Astrocyte (in vitro differentiated cells and primary cell): Measurements from ENCODE around the gene PCP4. TPM values are rescaled to one million over a fixed set of nuclear protein-coding genes. Genes with fewer than 3 reads are reported as not detected.

ENCODE experiments used
- DNase-seq: peaks from one replicate; pipeline ENCODE4 v3.0.0-alpha.2; 2010; ENCODE audit warnings: low read depth
- FAIRE-seq: peaks from 2 replicates; lab custom pipeline; 2011; peaks lifted over from hg19 to GRCh38; lab: Jason Lieb, UNC
- H2AFZ ChIP-seq: 2 replicates; pipeline ENCODE4 v1.6.0; 2012; ENCODE audit warnings: low read depth, low read length, inconsistent platforms
- H3K27ac ChIP-seq: 2 replicates; pipeline ENCODE4 v1.5.1; 2011; ENCODE audit warnings: low read depth, low read length, inconsistent platforms
- H3K27me3 ChIP-seq: 2 replicates; pipeline ENCODE4 v1.6.0; 2011; ENCODE audit warnings: low read length, inconsistent platforms; ENCODE audit not compliant: insufficient read depth
- H3K36me3 ChIP-seq: 2 replicates; pipeline ENCODE4 v1.5.1; 2011; ENCODE audit warnings: low read length, inconsistent platforms; ENCODE audit not compliant: insufficient read depth
- H3K4me1 ChIP-seq: 2 replicates; pipeline ENCODE4 v1.5.1; 2011; ENCODE audit warnings: low read length, inconsistent platforms; ENCODE audit not compliant: insufficient read depth
- H3K4me2 ChIP-seq: 2 replicates; pipeline ENCODE4 v1.6.0; 2012; ENCODE audit warnings: low read length, inconsistent platforms
- H3K4me3 ChIP-seq: 2 replicates; pipeline ENCODE4 v1.5.1; 2011; ENCODE audit warnings: low read depth, mild to moderate bottlenecking, low read length, inconsistent platforms; ENCODE audit not compliant: insufficient read depth
- H3K79me2 ChIP-seq: 2 replicates; pipeline ENCODE4 v1.6.0; 2012; ENCODE audit warnings: mild to moderate bottlenecking, low read length, inconsistent platforms; ENCODE audit not compliant: insufficient read depth
- H3K9ac ChIP-seq: 2 replicates; pipeline ENCODE4 v1.6.0; 2012; ENCODE audit warnings: mild to moderate bottlenecking, low read length, inconsistent platforms
- H3K9me3 ChIP-seq: 2 replicates; pipeline ENCODE4 v1.5.1; 2012; ENCODE audit warnings: low read depth, mild to moderate bottlenecking, low read length, inconsistent platforms; ENCODE audit not compliant: insufficient read depth
- H4K20me1 ChIP-seq: 2 replicates; pipeline ENCODE4 v1.6.0; 2012; ENCODE audit warnings: low read length, inconsistent platforms; ENCODE audit not compliant: insufficient read depth
- H3K27ac Mint-ChIP-seq: one replicate; pipeline ENCODE4 v1.8.0; 2021; ENCODE audit warnings: mild to moderate bottlenecking, mixed read lengths; ENCODE audit not compliant: unreplicated experiment
- H3K27me3 Mint-ChIP-seq: one replicate; pipeline ENCODE4 v1.8.0; 2021; ENCODE audit warnings: low read depth, mixed read lengths; ENCODE audit not compliant: unreplicated experiment
- H3K36me3 Mint-ChIP-seq: one replicate; pipeline ENCODE4 v1.8.0; 2021; ENCODE audit warnings: low read depth, mixed read lengths; ENCODE audit not compliant: unreplicated experiment
- H3K4me1 Mint-ChIP-seq: one replicate; pipeline ENCODE4 v1.8.0; 2021; ENCODE audit warnings: low read depth, mixed read lengths; ENCODE audit not compliant: unreplicated experiment
- H3K4me3 Mint-ChIP-seq: one replicate; pipeline ENCODE4 v1.8.0; 2021; ENCODE audit warnings: mild to moderate bottlenecking, moderate library complexity, mixed read lengths; ENCODE audit not compliant: unreplicated experiment
- H3K9me3 Mint-ChIP-seq: one replicate; pipeline ENCODE4 v1.8.0; 2021; ENCODE audit warnings: mild to moderate bottlenecking, mixed read lengths; ENCODE audit not compliant: unreplicated experiment
- CTCF ChIP-seq: IDR thresholded peaks from 2 replicates; pipeline ENCODE4 v1.5.1; 2011; ENCODE audit warnings: low read depth, mild to moderate bottlenecking, inconsistent platforms, low read length, moderate library complexity; ENCODE audit not compliant: insufficient read depth
- EZH2 ChIP-seq: IDR thresholded peaks from 2 replicates; pipeline ENCODE4 v1.6.1; 2012; ENCODE audit warnings: mild to moderate bottlenecking, low read length, inconsistent platforms; ENCODE audit not compliant: insufficient read depth
- total RNA-seq: library from RNA; stranded (reverse); gene quantifications from 2 replicates; pipeline ENCODE4 v1.2.1, GENCODE V29; 2021

The PCP4 gene
- total RNA-seq, 1 donor from 2014 or later: 0.68 TPM

- H3K4me1 ChIP-seq: peaks cover 3% of the 10 kb centered on the region
- FAIRE-seq (no peak), DNase-seq (peak; percentile 46)
- H3K27ac Mint-ChIP-seq: no peak overlapping the region
- H3K27ac ChIP-seq: no peak overlapping the region
- no peaks in the 10 kb centered on the region for H3K9me3 ChIP-seq
- no peak overlapping the region for H3K9ac ChIP-seq
- no peaks in the 10 kb centered on the region for H4K20me1 ChIP-seq
- peaks cover 9% of the 10 kb centered on the region for H3K27me3 ChIP-seq
- no peaks in the 10 kb centered on the region for H3K79me2 ChIP-seq
- no peak overlapping the region for H3K4me3 Mint-ChIP-seq
- peaks cover 24% of the 10 kb centered on the region for H3K27me3 Mint-ChIP-seq
- no peaks in the 10 kb centered on the region for H3K4me1 Mint-ChIP-seq
- H3K9me3 Mint-ChIP-seq: no peaks in the 10 kb centered on the region
- no peak for TF ChIP-seq CTCF
- no peak for TF ChIP-seq EZH2
- H3K36me3 Mint-ChIP-seq: no peaks in the 10 kb centered on the region
- H3K36me3 ChIP-seq: no peaks in the 10 kb centered on the region
- no peak overlapping the region for H3K4me2 ChIP-seq
- H2AFZ ChIP-seq: no peak overlapping the region
- no peak overlapping the region for H3K4me3 ChIP-seq
Observed at GRCh38 chr21:39863111-39863510, 4.1 kb upstream of the PCP4 start.

GRCh38 chr21:39866093-39866492, 1.1 kb upstream of the PCP4 start:
- Mint-ChIP-seq H3K9me3 (no peaks in the 10 kb centered on the region), H3K4me1 (no peaks in the 10 kb centered on the region), H3K27ac (no peak overlapping the region), H3K27me3 (peaks cover 38% of the 10 kb centered on the region), H3K36me3 (no peaks in the 10 kb centered on the region), H3K4me3 (no peak overlapping the region)
- no peaks in the 10 kb centered on the region for H3K9me3 ChIP-seq
- H3K27me3 ChIP-seq: peaks cover 7% of the 10 kb centered on the region
- H3K79me2 ChIP-seq: no peaks in the 10 kb centered on the region
- FAIRE-seq (no peak), DNase-seq (no peak)
- H3K4me1 ChIP-seq: peaks cover 3% of the 10 kb centered on the region
- no peaks in the 10 kb centered on the region for H3K36me3 ChIP-seq
- TF ChIP-seq EZH2 (no peak), CTCF (no peak)
- H4K20me1 ChIP-seq: no peaks in the 10 kb centered on the region
- H3K4me2 ChIP-seq: no peak overlapping the region
- no peak overlapping the region for H3K27ac ChIP-seq
- H3K9ac ChIP-seq: no peak overlapping the region
- no peak overlapping the region for H2AFZ ChIP-seq
- H3K4me3 ChIP-seq: no peak overlapping the region

GRCh38 chr21:39869141-39869818, 2.0 kb downstream of the PCP4 start:
- no peaks in the 10 kb centered on the region for H3K36me3 Mint-ChIP-seq
- H3K9me3 ChIP-seq: no peaks in the 10 kb centered on the region
- FAIRE-seq: no peak
- H3K79me2 ChIP-seq: no peaks in the 10 kb centered on the region
- no peak overlapping the region for H2AFZ ChIP-seq
- H3K27ac Mint-ChIP-seq: no peak overlapping the region
- no peak overlapping the region for H3K4me3 Mint-ChIP-seq
- peaks cover 7% of the 10 kb centered on the region for H3K27me3 ChIP-seq
- H3K36me3 ChIP-seq: no peaks in the 10 kb centered on the region
- H3K4me2 ChIP-seq: no peak overlapping the region
- TF ChIP-seq EZH2 (no peak), CTCF (no peak)
- no peaks in the 10 kb centered on the region for H3K4me1 Mint-ChIP-seq
- peaks cover 33% of the 10 kb centered on the region for H3K27me3 Mint-ChIP-seq
- no peaks in the 10 kb centered on the region for H3K9me3 Mint-ChIP-seq
- H3K4me3 ChIP-seq: no peak overlapping the region
- H3K27ac ChIP-seq: no peak overlapping the region
- H3K9ac ChIP-seq: no peak overlapping the region
- no peak for DNase-seq
- H3K4me1 ChIP-seq: no peaks in the 10 kb centered on the region
- H4K20me1 ChIP-seq: no peaks in the 10 kb centered on the region
